ENCODE measurements around the gene KRTAP10-4.
"Not testable (repeated sequence)": the region's sequence is repeated elsewhere in the genome, so short reads cannot be mapped to it uniquely, and the experiment has no call there.

KRTAP10-4 gene

DNA sequence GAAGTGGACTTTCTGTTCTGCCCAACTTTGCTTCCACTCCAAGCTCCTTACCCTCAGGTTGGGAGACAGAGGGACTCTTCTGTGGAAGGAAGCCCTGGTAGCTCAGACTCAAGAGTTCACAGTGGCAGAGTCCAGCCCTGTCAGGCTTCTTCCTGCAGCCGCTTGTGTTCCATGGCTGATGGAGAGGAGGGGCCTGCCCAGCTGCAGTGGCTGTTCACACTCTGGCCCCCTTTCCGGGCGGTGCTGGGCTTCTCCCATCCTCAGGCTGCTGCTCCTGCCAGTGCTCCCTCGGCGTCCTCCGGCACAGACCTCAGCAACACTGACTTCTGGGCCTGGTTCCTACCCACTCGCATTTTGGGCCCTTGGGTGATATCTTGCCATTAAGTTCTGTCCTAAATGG lies 37.6 kb upstream of the KRTAP10-4 start:
- no peak for DNase-seq

DNA sequence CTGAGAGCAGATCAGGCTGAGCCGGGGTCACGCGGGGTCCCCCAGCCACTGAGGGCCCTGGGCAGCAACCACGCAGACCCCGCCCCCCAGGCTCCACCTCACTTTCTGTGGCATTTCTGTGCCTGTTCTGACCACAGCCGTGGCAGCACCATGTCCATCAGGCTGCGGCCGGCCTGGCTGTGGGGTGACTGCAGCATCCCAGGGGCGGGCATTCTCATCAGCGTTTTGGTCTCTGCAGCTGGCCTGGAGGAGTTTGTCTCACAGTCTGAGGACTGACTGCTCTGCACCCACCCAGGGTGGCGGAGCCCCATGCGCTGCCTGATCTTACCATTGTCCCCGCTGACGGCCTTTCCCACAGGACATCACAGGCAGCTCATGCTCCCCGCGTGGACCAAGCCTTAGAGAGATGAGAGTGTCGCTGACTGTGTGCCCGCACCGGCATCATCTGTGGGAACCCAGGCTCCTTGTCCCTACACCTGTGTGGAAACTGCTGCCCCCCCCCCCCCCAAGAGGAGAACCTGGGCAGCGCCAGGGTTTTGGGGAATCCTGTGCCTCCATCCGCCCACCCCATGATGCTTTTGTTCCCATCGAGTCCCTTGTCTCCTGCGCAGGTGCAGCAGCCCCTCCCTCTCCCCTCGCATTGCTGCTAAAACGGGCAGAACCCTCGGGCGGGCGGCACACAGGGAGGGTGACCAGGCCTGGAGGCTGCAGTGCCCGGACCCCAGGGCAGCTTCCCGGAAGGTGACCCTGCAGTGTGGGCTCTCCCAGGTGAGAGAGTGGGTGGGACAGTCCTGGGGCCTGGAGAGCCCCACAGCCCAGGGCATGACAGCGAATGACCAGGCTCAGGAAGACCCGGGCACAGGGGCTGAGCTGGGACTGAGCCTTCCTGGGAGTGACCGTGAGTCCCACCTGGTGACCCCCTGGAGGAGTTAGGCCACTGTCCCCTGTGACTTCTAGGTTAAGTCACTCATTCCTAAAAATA lies 35.3 kb upstream of the KRTAP10-4 start:
- no peak for DNase-seq

DNA sequence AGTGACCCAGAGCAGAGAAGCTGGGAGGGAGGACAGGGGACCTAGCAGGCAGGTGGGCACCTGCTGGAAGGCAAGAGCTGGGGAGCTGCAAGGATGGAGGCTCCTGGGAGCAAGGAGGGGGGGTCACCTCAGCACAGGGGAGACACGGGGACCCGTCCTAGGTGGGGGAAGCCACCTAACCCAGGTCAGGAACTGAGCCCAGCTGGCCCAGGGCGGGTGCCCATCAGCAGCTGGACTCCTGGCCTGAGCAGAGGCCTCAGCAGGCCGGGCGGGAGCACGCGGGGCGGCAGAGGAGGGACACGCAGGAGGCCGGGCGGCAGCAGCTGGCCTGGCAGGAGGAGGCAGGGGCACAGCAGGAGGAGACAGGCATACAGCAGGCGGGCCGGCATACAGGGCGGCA lies 34.5 kb upstream of the KRTAP10-4 start:
- DNase-seq = no peak

DNA sequence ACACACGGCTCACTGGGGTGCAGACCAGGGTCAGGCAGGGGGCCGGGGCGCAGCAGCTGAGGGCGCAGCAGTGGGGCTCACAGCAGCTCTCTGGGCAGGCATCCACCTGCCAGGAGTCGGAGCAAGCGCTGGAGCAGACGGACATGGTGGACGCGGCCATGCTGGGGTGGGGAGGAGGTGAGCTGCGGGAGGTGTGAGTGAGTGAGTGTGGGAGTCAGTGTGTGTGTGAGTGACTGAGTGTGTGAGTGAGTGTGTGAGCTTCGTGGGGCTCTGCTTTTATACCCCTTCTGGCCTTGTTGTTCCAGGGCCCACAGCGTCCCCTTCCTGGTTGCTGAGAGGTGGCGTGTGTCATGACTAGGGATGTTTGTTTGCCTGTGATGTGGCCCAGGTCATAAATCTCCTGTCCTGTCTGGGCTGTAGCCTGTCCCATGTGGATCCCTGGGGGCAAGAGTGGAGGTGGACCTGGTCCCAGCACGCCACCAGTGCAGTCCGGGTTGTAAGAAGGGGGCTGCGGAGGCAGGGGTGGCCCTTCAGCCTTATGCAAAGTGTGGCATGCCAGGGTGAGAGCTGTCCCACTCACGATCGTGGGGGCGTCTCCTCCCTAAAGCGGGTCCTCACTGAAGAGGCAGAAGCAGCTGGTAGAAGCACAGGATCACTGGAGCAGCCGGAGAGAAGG lies 33.4 kb upstream of the KRTAP10-4 start, which contains the start of gene KRTAP10-1:
Gene KRTAP10-1, minus strand, starts transcription at position 205 of the 676 bp plus-strand sequence. Its CDS starts 45 bp downstream, at position 160.
- no peak for DNase-seq

DNA sequence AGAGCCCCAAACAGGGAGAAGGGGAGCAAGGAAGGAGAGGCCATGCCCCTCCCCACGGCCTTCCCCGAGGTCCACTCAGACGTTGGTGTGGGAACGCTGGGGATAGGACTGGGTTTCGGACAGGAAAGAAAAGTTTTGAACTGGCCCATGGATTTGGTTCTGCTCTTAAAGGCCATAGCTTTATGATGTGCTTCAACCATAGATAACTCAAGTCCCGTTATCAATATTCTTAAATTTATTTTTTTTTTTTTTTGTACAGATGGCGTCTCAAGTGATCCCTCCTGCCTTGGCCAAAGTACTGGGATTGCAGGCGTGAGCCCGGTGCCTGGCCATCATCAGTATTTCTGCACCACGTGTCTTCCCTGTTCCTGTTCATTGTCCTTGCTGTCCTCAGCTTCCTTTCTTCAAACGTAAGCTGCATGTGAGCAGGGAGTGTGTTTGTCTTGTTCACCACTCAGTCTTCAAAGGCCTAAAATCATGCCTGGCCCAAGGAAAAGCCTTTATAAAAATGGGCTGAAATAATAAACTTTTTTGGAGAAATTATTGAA lies 32.7 kb upstream of the KRTAP10-4 start:
- no peak for DNase-seq

DNA sequence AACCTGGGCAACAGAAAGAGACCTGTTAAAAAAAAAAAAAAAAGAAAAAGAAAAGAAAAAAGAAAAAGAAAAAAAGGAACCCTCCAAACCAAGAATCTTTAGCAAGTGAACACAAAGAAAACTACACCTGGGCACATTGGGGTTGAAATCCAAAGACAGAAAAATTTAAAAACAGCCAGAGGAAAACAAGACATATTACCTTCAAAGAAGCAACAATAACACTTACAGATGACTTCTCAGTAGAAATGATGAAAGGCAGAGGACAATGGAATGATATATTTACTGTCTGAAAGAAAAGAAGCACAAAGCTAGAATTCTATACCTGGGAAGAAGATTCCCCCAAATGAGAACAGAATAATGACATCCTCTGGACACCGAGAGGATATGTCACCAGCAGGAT lies 30.8 kb upstream of the KRTAP10-4 start:
- DNase-seq = no peak

DNA sequence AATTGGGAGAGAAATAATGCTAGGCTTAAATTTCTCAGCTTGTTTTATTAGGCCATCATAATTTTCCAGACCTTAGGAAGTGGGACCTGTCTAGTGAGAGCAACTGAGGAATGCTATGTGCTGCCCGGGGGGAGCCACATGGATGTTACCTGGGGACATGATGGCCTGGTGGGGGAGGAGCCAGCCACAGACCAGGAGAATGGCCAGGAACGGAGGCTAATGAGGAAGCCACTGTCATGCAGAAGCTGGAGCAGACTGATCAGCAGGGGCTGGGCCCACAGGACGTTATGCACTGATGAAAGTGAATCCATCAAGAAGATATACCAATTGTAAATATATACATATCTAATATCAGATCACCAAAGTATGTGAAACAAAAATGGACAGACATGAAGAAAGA lies 29.0 kb upstream of the KRTAP10-4 start:
- no peak for DNase-seq

DNA sequence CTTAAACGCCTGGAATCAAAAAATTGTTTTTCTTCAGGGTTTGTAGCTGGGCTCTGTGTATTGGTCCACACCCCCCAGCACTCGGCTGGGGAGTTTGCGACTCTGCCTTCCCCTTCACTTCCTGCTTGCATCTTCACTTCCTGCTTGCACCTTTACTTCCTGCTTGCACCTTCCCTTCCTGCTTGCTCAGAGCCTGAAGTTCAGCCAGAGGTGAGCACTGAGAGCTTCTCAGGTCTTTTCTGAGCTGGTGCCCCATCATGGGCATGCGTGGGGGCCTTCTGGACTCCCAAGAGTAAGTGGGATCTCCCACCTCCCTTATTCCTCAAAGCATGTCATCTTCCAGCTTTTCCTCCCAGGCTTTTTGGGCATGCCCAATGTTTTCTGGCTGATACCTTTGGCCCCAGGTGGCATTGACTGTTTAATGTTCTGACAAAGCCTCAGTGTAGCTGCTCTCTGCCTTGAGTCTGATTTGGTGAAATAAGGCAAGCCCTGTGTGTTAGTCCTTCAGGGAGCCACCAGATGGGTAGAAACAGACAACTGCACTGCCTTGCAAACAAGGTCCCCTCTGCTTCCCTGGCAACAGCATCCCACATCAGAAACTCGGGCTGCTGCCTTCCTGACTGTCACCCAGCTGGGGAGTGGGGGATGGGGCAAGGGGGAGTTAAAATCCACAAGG lies 25.7 kb upstream of the KRTAP10-4 start:
- no peak for DNase-seq

DNA sequence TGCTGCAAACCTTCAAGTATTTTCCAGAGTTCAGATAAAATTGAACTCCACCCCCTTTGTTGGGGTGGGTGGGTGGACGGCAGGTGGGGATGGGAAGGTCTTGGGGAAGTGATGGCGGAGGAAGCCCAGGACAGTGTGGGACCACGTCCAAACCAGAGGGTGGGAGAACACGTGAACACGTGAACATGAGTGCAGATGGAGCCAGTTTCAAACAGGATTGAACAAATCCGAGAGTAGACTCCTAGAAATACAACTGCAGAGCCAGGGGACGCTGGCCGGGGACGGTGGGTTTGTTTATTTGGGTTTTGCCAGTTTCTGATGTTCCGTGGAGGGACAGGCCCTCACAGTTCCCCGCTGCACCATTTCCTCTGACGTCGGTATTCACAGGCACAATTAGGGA lies 25.1 kb upstream of the KRTAP10-4 start:
- no peak for DNase-seq

DNA sequence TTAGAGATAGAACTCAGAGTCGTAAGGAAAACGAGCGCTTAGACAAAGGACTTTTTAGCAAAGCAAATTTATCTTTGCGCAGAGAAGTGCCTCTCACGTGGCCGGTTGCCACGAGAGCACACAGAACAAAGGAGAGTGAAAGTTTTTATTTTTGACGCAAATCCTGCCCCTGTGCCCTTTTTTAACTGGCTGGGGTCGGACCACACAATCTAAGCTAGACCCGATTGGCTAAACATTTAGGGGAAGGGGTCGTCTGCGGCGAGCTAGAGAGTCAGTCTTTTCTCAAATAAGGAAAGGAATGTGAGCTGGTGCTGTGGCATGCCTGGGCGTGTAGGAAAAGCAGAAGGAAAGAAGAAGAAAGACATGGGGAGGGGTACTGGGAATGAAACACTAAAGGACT lies 24.6 kb upstream of the KRTAP10-4 start:
- DNase-seq = no peak

DNA sequence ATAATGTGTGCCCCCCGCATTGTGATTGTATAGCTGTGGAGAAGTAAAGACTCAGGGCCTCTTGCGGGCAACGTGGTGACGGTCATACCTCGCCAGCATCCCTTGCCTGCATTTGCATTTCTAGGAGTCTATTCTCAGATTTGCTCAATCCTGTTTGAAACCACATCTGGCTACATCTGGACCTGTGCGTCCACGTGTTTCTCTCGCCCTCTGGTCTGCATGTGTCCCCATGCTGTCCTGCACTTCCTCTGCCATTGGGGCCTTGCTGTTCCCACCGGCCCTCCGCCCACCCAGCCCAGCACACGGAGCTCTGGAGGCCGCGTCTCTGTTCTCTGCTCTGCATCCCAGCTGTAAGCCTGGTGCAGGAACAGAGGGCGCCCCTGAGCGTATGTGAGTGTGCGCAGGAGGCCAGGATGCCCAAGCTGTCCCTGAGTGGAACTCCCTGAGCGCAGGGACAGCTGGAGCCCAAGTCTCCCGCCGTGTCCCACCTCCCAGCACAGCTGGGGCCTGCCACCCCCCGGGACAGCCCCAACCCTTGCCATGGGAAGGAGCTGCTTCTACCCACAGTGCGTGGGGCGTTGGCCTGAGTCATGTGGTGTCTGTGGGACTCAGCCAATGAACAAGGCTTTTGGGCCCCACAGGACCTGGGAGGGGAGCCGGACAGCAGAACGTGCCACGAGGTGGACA lies 23.9 kb upstream of the KRTAP10-4 start:
- no peak for DNase-seq

DNA sequence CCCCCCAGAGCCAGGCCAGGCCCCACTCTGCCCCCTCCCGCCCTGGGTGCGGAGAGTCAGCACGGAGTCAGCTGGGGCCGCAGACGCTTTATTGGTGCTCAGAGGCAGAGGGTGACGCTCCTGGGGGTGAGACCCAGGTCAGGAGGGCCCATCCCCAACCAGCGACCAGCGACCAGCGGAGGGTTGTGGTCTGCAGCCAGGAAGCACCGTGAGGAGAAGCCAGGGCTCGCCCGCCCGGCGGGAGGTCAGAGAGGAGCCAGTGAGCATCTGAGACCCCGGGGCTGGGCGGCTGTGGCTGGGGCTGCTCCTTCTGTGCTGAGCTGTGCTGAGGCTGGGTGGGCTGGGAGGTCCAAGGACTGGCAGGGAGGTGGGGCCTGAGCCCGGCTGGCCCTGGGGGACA lies 23.2 kb upstream of the KRTAP10-4 start:
- not testable (repeated sequence) for DNase-seq

DNA sequence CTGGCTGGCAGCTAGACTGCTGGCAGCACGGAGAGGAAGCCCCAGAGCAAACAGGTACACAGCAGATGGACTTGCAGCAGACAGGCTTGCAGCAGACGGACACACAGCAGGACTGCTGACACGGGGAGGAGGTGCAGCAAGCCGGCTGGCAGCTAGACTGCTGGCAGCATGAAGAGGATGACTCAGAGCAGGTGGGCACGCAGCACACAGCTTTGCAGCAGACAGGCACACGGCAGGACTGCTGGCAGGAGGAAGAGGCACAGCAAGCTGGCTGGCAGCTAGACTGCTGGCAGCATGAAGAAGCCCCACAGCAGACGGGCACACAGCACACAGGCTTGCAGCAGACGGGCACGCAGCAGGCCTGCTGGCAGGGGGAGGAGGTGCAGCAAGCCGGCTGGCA lies 22.7 kb upstream of the KRTAP10-4 start:
- no peak for DNase-seq

DNA sequence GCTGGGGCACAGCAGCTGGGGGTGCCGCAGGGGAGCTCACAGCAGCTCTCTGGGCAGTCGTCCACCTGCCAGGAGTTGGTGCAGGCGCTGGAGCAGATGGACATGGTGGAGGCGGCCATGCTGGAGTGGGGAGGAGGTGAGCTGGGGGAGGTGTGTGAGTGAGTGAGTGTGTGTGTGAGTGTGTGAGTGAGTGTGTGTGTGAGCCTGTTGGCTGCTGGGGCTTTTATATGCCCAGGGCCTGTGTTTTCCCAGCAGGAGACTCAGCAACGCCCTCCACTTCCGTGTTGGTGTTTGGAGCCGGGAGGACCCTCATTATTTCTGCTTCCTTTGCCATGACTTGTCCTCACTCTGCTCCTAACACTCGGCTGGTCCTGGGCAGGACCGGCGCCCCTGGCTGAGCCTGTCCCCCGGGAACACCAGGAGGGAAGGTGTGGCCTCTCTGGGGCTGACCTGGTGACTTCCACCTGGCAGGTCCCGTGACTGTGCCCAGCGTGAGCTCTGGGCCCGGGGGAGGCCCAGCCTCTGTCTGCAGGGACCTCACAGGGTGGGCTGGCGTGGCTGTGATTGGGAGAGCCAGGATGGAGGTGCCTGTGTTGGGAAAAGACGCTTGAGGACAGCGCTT lies 22.1 kb upstream of the KRTAP10-4 start, which contains the start of gene KRTAP10-2:
Gene KRTAP10-2, minus strand, starts transcription at position 166 of the 622 bp plus-strand sequence. Its CDS starts 47 bp downstream, at position 119.
- DNase-seq = no peak

DNA sequence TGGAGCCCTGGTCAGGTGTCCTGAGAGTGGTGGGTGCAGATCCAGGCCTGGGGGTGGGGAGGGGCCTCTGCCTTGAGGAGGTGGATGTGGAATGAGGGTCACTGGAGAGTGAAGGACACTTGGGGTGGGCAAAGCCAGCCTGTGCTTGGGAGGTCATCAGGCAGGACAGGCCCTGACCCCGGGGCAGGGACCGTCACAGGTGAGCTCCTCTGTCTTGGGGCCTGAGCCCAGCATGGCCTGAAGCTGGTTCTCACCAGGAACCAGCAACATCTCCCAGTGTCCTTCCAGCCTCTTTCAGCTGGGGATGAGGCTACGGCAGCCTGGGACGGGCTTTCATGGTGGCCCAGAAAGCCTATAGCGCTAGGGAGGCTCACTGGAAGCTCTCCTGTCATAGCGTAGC lies 21.4 kb upstream of the KRTAP10-4 start:
- no peak for DNase-seq

DNA sequence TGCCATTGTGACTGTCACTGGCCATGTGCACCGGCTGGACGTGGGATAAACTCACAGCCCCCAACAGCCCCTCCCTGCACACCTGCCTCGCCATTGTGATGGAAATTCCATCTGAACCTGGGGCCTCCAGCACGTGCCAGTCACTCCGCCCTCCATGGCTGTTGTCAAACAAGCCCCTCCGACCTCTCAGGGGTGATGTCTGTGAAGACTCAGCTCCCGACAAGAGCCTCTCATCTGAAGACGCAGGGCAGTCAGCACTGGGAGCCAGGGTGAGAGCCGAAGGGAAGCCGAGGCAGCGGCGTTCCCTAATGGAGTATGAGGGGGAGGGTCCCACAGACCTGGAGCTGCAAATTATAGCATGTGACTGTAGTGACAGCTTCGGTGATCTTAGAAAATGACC lies 20.8 kb upstream of the KRTAP10-4 start:
- no peak for DNase-seq

DNA sequence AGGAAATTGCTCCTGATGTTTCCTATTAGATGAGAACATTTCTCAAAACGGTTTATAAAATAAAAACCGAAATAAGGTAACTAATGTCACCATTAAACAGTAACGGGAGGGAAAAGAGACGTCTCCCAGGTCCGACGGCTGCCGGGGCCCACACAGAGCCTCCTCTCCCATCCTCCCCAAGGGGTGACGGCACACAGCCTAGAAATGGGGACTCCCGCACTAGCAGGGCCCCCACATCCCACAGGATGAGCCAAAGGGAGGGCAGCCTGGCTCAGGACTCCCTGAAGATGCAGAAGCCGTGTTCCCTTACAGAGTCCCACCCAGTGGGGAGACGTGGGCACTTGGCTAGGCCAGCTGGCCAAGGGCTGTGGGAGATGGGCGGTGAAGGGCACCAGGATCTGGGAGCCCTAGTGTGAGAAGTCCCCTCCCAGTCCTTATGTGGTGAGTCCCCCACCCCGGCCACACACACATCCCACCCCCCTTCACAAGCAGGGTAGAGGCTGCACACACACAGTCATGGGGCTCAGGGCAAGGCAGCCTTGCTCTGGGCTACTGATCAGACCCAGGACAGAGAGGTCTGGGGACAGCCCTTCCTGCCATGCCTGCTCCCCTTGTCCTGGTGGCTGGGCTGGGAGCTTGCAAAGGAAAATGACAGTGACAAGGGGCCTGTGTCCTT lies 18.2 kb upstream of the KRTAP10-4 start:
- DNase-seq = no peak

DNA sequence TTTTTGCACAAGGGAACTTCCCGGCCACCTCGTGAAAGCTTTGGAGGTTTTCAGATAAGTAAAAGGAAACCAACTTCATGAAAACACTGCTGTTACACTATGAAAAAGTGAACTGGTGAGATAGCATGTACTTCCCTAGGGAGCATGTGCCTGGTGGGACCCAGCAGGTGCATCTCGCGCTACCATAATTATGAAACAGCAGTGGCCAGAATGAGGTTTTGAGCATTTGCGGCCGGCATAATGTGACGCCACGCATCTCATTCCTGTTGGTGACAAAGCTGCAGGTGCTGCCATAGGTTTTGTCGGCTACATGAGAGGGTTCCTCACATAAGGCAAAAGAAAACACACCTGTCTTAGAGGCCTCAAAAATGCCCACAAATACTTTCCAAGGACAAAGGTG lies 16.6 kb upstream of the KRTAP10-4 start:
- DNase-seq = no peak

DNA sequence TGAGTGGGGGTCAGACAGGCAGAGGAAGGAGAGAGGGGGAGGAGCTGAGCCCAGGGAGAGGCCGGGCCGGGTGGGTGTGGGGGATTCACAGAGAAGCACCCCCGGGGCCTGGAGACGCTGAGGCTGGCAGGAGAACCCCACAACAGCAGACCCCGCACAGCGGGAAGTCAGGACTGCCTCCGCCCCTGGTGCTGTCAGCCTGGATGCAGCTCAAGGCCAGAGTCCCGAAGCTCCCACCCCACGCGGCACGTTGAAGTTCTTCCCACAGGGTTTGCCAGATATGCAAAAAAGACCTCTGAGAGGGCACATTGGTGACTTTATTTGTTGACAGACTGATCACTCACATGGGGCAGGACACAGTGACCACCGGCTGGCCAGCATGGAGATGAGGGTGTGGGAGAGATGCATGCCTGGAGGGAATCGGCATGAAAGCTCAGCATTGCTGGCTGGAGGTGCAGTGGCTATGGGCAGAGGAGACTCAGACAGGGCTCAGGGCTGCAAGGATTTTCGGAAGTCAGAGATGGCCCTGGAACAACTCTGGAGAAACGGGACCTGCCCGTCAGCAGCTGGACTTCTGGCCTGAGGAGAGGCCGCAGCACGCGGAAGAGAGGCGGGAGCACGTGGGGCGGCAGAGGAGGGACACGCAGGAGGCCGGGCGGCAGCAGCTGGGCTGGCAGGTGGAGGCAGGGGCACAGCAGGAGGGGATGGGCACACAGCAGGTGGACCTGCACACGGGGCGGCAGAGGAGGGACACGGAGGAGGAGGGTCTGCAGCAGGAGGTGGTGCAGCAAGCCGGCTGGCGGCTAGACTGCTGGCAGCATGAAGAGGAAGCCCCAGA lies 15.8 kb upstream of the KRTAP10-4 start:
- DNase-seq = no peak

DNA sequence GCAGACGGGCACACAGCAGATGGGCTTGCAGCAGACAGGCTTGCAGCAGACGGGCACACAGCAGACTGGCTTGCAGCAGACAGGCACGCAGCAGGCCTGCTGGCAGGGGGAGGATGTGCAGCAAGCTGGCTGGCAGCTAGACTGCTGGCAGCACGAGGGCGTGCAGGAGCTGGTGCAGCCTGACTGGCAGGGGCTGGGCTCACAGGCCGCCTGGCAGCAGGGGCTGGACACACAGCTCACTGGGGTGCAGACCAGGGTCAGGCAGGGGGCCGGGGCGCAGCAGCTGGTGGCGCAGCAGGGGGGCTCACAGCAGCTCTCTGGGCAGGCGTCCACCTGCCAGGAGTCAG lies 15.2 kb upstream of the KRTAP10-4 start:
- DNase-seq = not testable (repeated sequence)

All from cortex of kidney (tissue), 1 donor.